CD4-positive, alpha-beta T cell treated with Interleukin-4 for 1 hour (primary cell): ENCODE measurements around the gene LRMDA.

Experiments
- DNase-seq, 2 donors: peaks; one replicate each; pipeline ENCODE4 v3.0.0-alpha.2; 2020 to 2022

Gene LRMDA

DNA sequence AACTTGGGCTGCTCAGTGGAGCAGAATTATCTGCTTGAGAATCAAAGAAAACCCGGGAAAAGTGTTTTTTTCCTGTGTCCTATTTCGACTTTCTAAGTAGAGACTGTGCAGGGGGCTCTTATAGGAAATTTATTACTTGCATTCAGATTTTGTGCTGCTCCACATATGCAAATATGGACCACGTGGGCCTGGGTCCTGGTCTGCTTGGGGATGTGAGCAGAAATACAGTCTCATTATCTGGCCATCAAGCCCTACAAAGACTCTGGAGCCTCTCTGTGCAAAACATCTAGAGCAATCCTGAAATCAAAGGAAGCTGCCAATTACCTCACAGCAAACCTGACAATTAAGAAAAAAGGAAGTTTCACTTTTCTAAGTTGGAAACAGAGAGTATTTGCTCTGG is 216.9 kb downstream of the LRMDA start:
- no peak for DNase-seq

DNA sequence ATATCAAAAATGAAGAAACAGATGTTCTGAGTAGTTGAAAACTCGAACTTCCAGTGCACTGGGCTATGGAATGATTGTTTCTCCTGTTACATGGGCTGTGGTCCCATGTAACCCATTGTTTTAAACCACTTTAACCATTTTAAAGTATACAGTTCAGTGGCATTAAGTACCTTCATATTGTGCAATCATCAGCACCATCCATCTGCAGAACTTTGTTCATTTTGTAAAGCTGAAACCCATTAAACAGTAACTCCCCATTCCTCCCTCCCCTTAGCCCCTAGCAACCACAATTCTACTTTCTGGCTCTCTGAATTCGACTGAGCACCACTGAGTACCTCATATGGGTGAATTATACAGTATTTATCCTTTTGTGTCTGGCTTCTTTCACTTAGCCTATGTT is 217.4 kb downstream of the LRMDA start:
- DNase-seq: no peak

DNA sequence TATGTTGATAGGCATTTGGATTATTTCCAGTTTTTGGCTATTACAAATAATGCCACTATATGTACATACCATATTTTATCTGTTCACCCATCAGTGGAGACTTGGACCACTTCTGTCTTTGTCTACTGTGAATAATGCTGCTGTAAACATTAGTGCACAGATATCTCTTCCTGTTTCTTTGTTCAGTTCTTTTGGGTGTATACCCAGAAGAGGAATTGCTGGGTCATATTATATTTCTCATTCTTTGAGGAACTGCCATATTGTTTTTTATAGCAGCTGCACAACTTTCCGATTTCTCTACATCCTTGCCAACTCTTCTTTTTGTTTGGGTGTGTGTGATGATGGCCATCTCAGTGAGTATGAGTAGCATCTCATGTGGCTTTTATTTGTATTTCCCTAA is 218.0 kb downstream of the LRMDA start:
- DNase-seq: no peak

DNA sequence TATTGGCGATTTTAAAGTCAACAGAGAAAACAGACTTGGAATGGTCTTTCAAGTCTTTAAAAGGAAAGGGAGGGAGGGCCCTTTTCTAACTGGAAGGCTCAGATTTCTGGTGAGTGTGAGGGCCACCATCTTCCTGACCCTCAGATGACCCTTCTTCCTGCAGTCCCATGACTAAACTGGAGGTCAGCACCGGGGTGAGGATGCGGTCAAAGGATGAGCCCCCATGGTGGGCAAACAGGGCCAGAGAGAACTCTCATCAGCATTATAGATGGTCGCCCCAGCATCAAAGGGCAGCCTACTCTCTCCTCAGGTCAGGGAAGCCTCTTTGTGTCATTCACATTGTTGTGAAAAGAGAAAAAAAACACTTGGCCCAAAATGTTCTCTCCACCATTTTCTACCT is 219.2 kb downstream of the LRMDA start:
- DNase-seq: no peak

DNA sequence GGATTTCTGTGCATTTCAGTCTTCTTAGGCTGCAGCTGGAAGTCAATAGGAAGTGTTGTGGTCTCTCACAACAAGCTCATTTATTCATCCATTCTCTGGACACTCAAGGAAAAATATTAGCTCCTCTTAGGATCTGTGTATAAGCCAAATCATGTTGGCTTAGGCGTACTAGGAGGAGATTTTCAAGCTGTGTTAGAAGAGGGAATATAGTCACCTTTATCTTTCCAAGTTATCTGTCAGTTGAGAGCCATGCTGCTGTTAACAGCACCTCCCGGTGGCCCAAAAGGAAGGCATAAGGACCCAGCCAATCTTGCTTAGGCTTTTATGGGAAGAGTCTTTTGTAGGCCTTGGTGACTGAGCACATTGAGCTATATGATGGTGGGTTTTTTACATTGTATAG is 220.0 kb downstream of the LRMDA start:
- no peak for DNase-seq

DNA sequence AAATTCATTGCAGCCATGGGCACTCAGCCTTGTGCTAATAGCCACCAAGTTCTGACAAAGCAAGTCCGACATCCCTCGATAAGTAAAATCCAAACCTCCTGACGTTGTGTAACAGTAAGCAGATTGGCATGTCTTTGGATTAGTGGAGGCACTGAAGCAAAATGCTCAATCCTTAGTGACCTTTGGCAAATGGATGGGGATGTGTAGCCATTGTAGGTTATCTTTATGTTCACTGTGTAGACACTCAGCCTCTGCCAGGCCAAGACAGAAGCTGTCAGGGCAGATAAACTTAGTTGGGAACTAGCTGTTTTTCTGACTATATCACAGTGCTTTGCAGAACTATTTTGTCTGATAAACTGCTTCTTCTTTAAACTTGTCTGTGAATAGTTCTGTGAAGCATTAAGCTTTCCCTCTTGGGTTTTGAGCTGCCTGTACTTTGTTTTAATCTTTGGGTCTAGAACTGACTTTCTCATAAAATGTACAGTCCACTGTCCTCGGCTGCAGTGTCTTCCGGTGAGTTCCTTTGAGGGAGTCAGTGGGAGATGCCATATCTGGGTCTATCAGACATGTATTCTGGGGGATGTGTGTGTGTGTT is 220.8 kb downstream of the LRMDA start:
- no peak for DNase-seq

DNA sequence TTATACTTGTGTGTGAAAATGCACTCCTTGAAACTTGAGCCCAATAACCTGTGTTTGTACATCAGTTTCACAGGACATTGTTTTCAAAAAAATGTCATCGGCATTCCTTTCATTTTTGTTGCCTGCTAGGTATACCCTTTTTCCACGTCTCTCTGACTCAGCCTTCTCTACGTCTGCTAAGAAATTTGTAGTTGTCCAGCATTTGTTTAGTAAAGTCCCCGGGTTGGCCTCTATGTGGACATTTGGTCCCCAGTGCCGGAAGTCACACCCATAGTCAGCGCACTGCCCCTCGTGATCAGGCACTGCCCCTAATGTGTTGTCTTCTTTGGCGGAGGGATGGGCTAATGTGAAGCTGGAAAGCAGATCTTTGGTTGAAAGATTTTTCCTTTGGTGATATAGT is 222.3 kb downstream of the LRMDA start:
- no peak for DNase-seq

DNA sequence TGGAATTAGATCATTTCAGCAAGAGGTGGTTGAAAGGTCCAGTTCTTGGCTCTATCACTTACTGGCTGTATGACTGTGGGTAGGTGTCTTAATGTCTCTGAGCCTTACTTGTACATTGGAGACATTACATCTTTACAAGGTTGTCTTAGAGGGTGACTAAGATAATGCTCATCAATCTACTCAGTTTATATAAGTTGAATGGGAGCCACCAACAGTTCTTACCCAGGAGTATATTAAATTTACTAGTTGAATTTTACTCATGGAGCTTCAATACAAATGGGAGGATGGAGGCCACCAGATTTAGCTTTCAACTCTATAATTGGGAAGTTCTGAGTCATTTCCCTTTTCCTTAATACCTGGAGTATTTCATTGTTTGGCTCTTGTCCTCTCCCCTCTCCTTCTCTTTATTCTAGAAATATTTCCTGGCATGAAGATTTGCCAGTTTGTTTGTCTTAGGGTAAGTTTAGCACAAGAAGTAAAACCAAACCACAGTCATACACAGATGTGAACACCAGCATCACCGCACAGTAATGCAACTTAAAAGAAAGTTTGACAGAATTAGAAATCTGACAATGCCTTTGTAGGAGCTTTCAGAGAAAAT is 222.8 kb downstream of the LRMDA start:
- no peak for DNase-seq

DNA sequence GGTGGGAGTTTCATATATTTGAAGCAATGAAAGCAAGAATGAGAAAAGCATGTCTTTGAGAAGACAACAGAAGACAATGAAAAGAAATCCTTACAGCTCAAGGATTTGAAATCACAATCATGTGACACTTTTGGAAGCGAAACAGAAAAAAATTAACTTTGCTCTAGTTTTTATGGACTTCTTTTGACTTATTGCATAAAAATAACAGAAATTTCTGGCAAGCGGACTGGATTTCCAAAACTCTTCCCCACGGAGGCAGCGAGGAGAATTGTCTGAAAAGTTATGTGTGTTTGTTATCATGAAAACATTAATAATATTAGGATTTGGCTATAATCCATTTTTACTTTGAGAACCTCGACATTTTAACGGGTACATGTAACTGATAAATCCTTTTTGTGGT is 223.3 kb downstream of the LRMDA start:
- DNase-seq: no peak

DNA sequence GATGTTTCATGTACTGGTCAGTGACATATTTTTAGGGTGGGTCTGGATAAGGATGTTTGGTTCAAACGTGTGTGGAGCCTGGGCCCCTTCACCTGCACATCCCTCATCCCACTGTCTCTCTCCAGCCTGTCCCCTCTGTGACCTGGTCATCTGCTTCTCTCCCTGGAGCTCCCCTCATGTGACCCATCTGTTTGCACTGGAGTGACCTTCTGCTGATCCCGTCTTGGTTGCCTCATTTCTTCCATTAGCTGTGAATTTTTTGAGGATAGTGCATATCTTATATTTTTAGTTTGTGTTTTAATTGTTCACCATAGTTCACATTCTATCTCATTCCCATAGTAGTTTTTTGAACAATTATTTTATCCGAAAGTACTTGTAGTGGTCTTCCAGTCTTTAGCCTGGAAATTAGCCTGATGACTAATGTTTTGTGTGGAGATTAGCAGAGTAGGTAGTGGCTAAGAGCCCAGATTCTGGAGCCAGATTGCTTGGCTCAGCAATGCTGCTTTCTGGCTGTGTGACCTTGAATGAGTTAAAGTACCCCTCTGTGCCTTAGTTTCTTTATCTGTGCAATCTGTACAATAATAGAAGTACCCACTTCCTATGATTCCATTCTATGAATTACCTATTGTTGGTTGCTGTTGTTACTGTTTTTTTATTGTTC is 224.5 kb downstream of the LRMDA start:
- DNase-seq: no peak

DNA sequence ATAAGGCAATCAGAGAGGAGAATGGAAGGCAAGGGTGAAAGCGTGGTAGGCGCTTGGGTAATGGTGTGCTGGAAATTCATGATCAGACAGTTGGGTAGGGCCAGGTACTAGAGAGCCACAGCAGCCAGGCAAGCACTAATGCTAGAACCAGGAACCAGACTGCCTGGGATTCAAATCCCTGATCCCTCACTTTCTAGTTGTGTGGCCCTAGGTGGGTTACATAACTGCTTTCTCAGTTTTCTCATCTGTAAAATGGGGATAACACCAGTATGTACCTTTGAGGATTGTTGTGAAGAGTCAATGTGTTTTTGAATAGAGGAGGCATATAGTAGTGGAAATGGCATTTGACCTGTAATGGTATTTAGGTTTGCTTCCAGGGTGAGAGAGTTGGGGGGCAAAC is 225.9 kb downstream of the LRMDA start:
- DNase-seq: no peak

DNA sequence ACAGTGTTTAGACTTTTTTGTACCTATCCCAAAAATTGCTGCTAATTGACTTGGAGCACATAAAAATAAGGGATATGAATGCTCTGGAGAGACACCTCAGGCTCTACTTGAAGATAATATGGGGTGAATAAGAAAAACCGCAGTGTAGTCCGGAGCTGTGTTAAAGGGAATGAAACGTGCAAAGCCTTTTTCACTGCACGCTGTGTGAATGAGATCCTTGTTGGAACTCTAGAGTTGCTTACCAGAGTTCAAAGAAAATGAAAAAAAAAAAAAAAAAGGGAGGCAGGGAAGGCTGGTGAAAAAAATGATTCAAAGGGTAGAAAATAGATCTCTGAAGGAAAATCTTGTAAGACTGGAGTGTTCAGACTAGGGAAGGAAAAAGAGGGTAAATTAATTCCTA is 226.6 kb downstream of the LRMDA start:
- DNase-seq: no peak

DNA sequence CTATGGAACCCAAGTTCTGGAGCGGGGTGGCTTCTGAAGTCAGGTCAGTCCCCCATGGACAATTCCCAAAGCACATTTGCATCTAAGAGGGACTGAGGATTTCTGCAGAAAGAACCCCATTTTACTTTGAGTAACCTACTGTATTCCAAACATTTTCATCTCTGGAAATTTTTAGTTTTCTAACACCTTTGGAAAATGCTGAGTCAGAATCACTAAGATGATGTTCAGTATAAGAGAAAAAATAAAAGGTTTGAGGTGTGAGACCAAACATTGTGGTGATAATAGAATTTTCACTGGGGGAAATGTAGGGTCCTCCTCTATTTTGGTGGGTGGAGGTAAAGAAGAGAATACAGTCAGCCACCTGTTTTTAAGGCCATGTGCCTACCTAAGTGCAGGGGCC is 227.1 kb downstream of the LRMDA start:
- no peak for DNase-seq

DNA sequence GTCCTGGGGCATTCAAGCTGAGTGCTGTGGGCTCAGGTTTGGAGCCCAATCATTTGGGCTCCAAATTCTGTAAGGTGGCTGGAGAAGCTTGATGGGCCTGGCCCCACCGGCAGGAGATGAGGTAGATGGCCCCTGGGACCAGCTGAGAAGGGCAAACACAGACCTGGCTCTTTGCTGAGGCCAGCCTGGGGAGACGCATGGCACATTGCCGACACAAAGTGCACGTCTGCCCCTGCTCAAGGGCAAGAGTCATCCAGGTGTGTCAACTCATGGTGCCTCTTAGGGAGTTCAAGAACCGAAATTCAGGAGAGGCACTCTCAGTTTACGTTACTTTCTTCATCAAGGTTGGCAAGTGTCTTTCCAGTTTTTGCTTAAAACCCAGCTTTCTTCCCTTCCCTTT is 227.5 kb downstream of the LRMDA start:
- DNase-seq: no peak

DNA sequence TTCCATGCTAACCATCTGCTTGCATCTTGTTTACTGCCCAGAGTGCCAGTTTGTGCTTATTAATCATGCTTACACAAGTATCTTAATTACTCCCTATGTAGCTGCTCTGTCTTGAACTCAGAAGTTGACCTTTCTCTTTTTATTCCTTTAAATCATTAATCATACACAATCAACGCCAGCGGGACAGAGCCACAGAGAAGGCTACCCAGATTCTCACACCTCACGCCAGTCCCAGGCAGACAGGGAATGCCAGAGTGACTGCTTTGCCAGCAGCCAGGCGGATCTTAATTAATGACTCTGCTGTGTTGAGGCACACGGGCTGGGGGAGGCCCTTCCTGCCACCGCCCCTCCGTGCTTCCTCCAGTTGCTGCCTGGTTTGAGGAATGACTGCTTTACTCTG is 229.4 kb downstream of the LRMDA start:
- no peak for DNase-seq

DNA sequence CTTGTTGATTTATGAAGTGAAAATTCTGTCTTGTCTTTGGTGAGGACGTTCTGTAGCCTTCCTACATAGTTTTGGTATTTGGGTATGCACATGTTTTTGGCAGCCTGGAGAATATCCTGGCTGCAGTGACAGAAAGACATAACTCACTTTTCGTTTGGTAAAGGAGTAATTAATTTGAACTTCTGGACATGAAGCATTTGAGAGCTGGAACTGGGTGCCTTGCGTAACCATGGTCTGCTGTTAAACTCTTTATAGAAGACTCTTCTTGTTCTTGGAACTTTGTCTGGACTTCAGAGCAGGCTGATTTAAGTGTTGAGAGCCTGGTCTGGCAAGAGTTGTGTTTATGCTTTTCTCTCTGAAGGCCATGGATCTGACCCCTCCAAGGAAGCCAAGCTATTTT is 231.3 kb downstream of the LRMDA start:
- DNase-seq: no peak

DNA sequence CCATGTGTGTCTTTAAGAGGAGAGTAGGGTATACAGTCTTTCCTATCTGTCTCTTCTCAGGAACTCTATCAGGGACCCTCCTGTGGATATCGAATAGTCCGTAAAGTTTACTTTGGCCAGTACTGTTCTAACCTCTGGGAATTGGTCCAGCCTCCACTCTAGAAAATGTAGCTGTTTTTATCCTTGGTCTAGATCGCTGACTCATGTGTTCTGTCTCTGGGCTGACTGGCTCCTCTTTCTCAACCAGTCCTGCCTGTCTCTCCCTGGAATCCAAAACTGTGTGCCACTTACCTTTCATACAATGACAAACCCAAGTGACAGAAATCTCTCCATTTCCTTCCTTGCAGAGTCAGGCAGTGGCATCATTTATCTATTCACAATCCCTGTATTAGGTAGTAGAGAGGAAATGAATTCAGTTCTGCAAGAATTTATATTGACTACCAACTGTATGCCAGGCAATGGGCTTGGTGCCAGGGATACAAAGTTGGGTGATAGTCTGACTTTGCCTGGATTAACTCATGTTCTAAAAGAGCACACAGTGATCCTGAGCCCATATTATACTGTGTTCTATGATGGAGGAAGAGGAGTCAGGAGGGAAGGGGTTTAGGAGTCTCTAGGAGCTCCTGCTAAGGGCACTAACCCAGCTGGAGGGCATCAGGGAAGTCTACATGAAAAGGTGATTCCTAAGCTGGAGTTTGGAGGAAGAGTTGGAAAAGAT is 232.7 kb downstream of the LRMDA start:
- no peak for DNase-seq

DNA sequence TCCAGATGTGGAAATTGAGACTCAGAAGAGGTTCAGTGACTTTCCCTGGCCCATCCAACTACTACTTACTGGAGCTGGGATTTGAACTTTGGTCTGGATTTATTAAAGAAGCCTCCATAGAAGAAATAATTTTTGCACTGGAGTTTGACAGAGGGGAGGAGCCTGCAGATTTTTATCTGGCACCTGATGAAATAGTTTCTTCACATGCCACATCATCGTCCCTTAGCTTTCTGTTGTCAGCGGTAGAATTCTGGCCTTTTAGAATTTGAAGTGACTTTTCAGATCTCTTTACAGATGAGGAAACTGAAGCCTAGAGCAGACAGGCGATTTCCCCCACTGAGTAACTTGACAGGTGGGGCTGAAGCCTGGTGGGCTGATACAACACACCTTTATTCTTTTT is 233.5 kb downstream of the LRMDA start:
- no peak for DNase-seq

DNA sequence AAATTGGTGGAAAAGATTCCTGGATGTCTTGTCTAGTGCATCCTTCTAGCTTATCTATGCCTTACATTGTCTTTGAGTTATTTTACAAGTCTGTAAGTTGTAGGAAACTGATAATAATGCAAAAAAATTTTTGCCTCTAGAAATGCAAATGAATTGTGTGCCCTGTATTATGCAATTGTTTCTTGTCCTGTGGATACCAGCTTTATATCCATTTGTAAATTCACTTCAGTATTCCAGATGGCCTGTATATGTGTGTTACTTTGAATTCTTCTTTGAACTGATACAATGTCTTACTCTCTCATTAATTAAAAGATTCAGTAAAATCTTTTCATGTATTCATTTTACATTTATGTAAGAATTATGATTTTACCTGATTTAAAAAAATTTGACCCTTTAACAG is 234.3 kb downstream of the LRMDA start:
- no peak for DNase-seq

DNA sequence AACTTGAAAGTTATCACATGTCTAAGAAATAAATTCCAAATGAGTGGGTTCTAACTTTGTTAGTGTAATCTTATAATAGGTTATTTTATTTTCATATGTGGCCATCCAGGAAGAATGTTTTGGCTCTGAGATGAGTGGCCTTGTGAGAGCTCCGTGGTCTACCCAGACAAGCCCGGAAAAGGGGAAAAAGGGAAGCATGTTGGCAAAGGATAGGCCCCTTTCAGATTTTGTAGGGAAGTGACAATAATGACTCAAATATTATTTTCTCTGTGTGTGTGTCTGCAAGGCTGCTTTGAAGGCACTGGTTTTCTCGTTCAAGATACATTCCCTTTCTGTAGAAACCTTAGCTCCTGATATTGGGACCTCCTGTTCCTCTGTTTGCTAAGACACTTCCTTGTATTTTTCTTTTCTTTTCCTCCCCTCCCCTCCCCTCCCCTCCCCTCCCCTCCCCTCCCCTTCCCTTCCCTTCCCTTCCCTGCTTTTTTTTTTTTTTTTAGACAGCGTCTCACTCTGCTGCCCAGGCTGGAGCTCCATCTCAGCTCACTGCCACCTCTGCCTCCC is 240.8 kb downstream of the LRMDA start:
- DNase-seq: no peak

DNA sequence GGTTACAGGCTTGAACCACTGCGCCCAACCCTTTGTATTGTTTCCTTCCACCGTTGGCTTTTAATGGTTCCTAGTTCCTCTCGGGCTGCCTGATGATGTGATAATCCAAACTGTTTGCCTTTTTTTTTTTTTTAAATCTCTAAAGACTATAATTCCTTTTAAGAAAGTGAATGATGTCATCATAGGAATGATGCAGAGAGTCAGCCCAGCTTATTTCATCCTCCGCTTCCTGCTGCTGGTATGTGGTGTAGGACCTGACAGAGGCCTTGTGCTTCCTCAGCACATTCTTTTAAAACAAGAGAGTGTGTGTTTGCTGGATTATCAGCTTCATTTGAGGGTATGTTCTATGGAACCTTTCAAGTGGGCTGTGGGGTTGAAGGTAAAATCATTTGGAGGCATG is 241.4 kb downstream of the LRMDA start:
- DNase-seq: no peak

DNA sequence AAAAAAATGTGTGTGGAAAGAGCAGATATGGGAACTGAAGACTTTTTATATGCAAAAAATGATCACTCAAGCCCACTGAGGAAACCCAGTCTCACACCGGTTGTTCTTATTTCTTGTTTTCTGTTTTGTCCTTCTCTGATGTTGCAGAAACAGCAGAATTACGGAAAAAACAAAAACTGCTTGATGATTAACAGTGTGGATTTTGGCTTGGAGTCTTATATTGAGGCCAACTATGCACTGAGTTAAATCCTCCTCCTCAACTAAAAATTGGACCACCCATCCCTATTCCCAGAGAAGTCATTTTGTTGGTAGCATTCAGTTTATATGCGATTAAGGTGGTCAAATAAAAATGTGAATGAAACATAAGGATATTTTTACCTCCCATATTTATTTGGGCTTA is 246.1 kb downstream of the LRMDA start:
- no peak for DNase-seq

DNA sequence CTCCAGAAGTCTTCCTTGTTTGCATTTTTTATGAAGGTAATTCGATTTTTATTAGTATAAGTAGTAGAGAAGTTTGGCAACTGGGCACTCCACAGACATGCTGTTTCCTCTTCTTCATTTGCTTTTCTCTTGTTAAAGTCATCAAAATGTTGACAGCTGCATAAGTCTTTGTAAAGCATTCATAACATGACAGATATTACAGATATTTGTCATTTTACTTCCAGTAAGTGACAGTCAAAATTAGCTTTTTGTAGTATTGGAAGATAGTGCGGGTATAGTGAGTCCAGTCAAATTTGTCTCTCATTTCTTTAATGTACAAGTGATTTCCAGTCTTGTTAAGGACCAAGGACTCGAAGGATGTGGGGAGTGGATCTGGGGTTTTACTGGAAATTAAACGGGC is 247.1 kb downstream of the LRMDA start:
- no peak for DNase-seq

DNA sequence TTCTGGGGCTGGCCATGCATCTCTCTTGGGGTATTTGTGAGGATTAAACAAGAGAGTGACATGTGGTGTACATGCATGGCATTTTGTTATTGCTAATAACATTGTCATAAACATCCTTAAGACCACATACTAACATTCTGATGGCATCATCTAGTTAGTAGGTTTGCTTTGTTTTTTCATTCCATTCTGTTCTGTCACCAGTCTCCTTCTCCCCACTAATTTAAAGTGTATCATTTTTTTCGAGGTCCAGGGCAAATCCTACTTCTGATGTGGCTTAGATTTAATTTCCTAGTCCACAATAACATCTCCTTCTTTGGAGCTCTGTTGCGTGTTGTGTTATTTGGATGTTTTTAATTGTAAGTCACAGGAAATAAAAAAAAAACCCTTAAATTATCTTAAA is 248.1 kb downstream of the LRMDA start:
- DNase-seq: no peak
